PC-3 (cell line): Measurements from ENCODE around the gene CWC25. TPM values are rescaled to one million over a fixed set of nuclear protein-coding genes. Genes with fewer than 3 reads are reported as not detected.

Source experiments
- ATAC-seq: fragments of 200-7000 bp; cut with Tn5 transposase; 2 replicates; pipeline ENCODE4 v1.9.1; 2020; ENCODE audit warnings: mild to moderate bottlenecking, moderate library complexity
- BruUV-seq: library from RNA; stranded (reverse); fragments of 400-500 nt; replicated peaks from 2 replicates; lab custom pipeline; 2021; lab: Mats Ljungman, UMichigan
- CTCF ChIA-PET: fragments of 300-600 bp; sonication (Branson Sonifier 250); formaldehyde crosslinking; loops from one replicate; lab custom pipeline; 2022; ENCODE audit warnings: antibody characterized with exemption; lab: Charles Lee
- POLR2A ChIA-PET: fragments of 300-600 bp; sonication (Branson Sonifier 250); formaldehyde crosslinking; loops from one replicate; lab custom pipeline; 2022; ENCODE audit warnings: antibody characterized with exemption; ENCODE audit not compliant: unreplicated experiment; lab: Charles Lee
- DNase-seq: peaks from one replicate; pipeline ENCODE4 v3.0.0-alpha.2; 2015
- H2AFZ ChIP-seq: fragments of 300-600 bp; sonication (generic); 2 replicates; pipeline ENCODE4 v1.6.0; 2016; ENCODE audit warnings: antibody characterized with exemption, low read length
- H3F3A ChIP-seq: fragments of 300-600 bp; sonication (generic); one replicate; pipeline ENCODE4 v1.6.0; 2017; ENCODE audit warnings: antibody characterized with exemption, low read length, control low read depth, mild to moderate bottlenecking; ENCODE audit not compliant: unreplicated experiment
- H3K27ac ChIP-seq: fragments of 300-600 bp; sonication (generic); 2 replicates; pipeline ENCODE4 v1.5.1; 2016; ENCODE audit warnings: mild to moderate bottlenecking, low read length
- H3K27me3 ChIP-seq: fragments of 300-600 bp; sonication (generic); 2 replicates; pipeline ENCODE4 v1.6.1; 2016; ENCODE audit warnings: low read length, mixed read lengths
- H3K36me3 ChIP-seq: fragments of 300-600 bp; sonication (generic); 2 replicates; pipeline ENCODE4 v1.6.1; 2016; ENCODE audit warnings: low read depth, mixed run types, low read length, mixed read lengths
- H3K4me1 ChIP-seq: fragments of 300-600 bp; sonication (generic); 2 replicates; pipeline ENCODE4 v1.5.1; 2016; ENCODE audit warnings: low read length; ENCODE audit not compliant: insufficient read depth
- H3K4me2 ChIP-seq: fragments of 300-600 bp; sonication (generic); 2 replicates; pipeline ENCODE4 v1.6.0; 2016; ENCODE audit warnings: low read length
- H3K4me3 ChIP-seq: fragments of 300-600 bp; sonication (generic); 2 replicates; pipeline ENCODE4 v1.5.1; 2016; ENCODE audit warnings: mild to moderate bottlenecking, low read length, mixed read lengths
- H3K79me2 ChIP-seq: fragments of 300-600 bp; sonication (generic); 2 replicates; pipeline ENCODE4 v1.6.1; 2017; ENCODE audit warnings: low read length, mixed read lengths
- H3K9ac ChIP-seq: fragments of 300-600 bp; sonication (generic); 2 replicates; pipeline ENCODE4 v1.6.0; 2016; ENCODE audit warnings: mild to moderate bottlenecking, low read length
- H3K9me2 ChIP-seq: fragments of 300-600 bp; sonication (generic); replicated peaks from 2 replicates; pipeline ENCODE4 v1.6.1; 2016; ENCODE audit warnings: mixed run types, low read length, mixed read lengths
- H3K9me3 ChIP-seq: fragments of 300-600 bp; sonication (generic); 2 replicates; pipeline ENCODE4 v1.6.1; 2016; ENCODE audit warnings: low read length, mixed read lengths
- H4K20me1 ChIP-seq: fragments of 300-600 bp; sonication (generic); 2 replicates; pipeline ENCODE4 v1.6.1; 2016; ENCODE audit warnings: low read length, mixed read lengths
- EZH2 ChIP-seq: fragments of 300-600 bp; sonication (generic); IDR thresholded peaks from one replicate; pipeline ENCODE4 v1.6.1; 2017; ENCODE audit warnings: antibody characterized with exemption, mild to moderate bottlenecking, low read length; ENCODE audit not compliant: unreplicated experiment
- EZH2phosphoT487 ChIP-seq: fragments of 300-600 bp; sonication (generic); IDR thresholded peaks from 2 replicates; pipeline ENCODE4 v1.6.1; 2018; ENCODE audit warnings: mild to moderate bottlenecking, antibody characterized with exemption, low read length, borderline replicate concordance
- intact Hi-C: fragments of 100-400 bp; cut with micrococcal nuclease; formaldehyde crosslinking; loops from 2 replicates; pipeline ENCODE4 v1.9.0; 2023
- total RNA-seq: library from RNA; depleted of rRNA; stranded (reverse); fragments of >200 nt; gene quantifications from 2 replicates; pipeline ENCODE4 v1.2.3, GENCODE V29; 2014
- TF ChIP-seq, protein P1 (sequence below): fragments of 300-600 bp; sonication (generic); conservative IDR thresholded peaks from 2 replicates; pipeline ENCODE4 v1.5.1; 2017; ENCODE audit warnings: antibody characterized with exemption, low read depth, mild to moderate bottlenecking, low read length

Gene CWC25
- total RNA-seq, 1 experiment from 2014 or later: 15.0 TPM

DNA sequence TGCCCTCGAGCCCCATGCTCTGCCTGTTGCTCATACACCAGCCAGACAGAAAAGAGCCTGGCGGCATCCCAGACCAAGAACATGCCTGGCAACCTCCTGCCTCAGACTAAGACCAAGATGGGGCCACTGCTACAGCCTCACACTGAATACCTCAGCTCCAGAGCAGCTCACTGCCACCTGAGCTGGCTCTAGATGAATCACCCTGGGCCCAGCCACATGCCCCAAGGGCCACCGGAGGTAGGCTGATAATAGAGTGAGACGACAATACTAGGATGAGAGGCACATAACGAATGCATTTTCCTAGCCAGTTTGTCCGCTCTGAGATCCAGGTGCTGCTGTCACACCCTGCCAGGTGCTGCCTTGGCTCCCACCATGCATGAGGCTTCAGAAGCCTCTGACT, 38.7 kb downstream of the CWC25 start:
- intact Hi-C loops: no loop called here
- H3K79me2 ChIP-seq: peaks cover 16% of the 10 kb centered on the region
- BruUV-seq: no TSS peak

DNA sequence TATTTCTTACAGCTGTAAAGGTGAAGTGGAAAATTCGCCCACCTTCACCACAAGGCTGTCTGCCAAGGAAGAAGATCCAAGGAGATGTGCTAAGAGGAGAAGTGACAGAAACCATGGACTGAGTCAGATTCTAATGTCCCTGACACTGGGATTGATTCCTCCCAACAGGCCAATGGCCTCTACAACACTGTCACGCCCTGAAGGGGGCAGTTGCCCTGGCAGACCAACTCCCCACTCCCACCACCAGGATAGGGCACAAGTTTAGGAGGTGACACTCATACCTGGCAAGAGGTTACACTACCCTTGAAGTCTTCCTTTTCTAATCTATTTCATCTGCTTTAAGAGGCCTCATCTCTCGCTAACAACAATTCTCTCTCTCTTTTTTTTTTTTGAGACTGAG, 41.9 kb downstream of the CWC25 start:
- ChIA-PET CTCF (no interaction called here), POLR2A (no interaction called here)
- Histone ChIP-seq H3K27me3 (no peaks in the 10 kb centered on the region), H3K36me3 (peaks cover 7% of the 10 kb centered on the region), H3K9me2 (no peaks in the 10 kb centered on the region), H4K20me1 (no peaks in the 10 kb centered on the region), H3K4me1 (peaks cover 17% of the 10 kb centered on the region), H3F3A (no peaks in the 10 kb centered on the region), H3K79me2 (no peaks in the 10 kb centered on the region), H3K9ac (no peak overlapping the region), H3K9me3 (no peaks in the 10 kb centered on the region), H2AFZ (no peak overlapping the region), H3K27ac (no peak overlapping the region), H3K4me2 (no peak overlapping the region), H3K4me3 (no peak overlapping the region)
- no TSS peak for BruUV-seq
- intact Hi-C loops: no loop called here
- TF ChIP-seq EZH2: no peak
- no peak for TF ChIP-seq EZH2phosphoT487
- TF ChIP-seq, protein P1, sequence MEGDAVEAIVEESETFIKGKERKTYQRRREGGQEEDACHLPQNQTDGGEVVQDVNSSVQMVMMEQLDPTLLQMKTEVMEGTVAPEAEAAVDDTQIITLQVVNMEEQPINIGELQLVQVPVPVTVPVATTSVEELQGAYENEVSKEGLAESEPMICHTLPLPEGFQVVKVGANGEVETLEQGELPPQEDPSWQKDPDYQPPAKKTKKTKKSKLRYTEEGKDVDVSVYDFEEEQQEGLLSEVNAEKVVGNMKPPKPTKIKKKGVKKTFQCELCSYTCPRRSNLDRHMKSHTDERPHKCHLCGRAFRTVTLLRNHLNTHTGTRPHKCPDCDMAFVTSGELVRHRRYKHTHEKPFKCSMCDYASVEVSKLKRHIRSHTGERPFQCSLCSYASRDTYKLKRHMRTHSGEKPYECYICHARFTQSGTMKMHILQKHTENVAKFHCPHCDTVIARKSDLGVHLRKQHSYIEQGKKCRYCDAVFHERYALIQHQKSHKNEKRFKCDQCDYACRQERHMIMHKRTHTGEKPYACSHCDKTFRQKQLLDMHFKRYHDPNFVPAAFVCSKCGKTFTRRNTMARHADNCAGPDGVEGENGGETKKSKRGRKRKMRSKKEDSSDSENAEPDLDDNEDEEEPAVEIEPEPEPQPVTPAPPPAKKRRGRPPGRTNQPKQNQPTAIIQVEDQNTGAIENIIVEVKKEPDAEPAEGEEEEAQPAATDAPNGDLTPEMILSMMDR: no peak
- ATAC-seq (no peak), DNase-seq (no peak)

More for the DNA sequence above, 38.7 kb downstream of the CWC25 start:
- no peaks in the 10 kb centered on the region for H4K20me1 ChIP-seq
- H3K9ac ChIP-seq: no peak overlapping the region
- ATAC-seq (peak; percentile 91), DNase-seq (peak; percentile 81)
- peak overlapping the region; percentile 47 for H3K27ac ChIP-seq
- H3K4me3 ChIP-seq: no peak overlapping the region
- no peaks in the 10 kb centered on the region for H3F3A ChIP-seq
- ChIA-PET CTCF (no interaction called here), POLR2A (interaction anchor here (0.6 kb wide), 1 partner anchor 943 kb away, joined by 12 read pairs; no protein-coding TSS in a partner anchor)
- peaks cover 7% of the 10 kb centered on the region; the same call in 1 of the 2 replicates for H3K36me3 ChIP-seq
- TF ChIP-seq EZH2phosphoT487 (no peak), EZH2 (no peak)
- TF ChIP-seq, protein P1: no peak
- H3K9me2 ChIP-seq: no peaks in the 10 kb centered on the region
- no peak overlapping the region for H2AFZ ChIP-seq
- no peaks in the 10 kb centered on the region for H3K27me3 ChIP-seq
- H3K9me3 ChIP-seq: no peaks in the 10 kb centered on the region
- H3K4me2 ChIP-seq: peak overlapping the region; percentile 23
- peaks cover 17% of the 10 kb centered on the region for H3K4me1 ChIP-seq

DNA sequence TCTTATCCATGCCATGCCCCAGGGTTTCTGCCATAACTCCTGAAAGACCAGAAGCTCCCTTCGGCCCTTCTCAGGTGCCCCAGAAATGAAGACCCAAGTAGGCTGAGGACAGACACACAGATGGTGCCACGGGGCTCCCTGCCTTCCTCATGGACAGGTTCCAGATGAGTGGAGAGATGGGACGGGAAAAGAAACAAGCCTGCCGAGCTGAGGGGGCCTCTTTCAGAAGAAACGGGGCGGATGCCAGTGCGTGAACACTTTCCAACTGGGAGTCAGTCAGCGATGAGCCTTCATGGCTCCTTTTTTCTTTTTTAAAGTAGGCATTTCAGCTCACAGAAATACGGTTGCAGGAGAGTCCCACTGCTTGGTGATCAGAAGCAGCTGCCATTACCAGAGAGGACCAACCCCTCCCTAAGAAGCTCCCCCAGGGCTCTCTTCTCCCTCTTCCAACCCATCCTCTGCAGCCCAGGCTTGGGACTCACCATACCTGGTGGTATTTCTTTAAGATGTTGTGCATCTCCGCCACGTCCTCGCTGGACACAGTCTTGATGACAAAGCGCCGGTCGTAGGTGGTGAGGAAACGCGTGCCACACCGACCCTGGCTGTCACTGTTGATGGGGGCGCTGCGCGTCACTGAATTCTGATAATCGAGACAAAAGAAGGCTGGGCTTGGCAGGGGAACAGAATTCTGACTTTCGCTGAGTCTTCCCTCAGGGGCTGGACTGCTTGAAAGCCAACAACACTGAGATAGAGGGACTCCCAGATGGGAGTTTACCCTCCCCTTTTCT, 45.0 kb downstream of the CWC25 start:
- Histone ChIP-seq H3K9me3 (no peaks in the 10 kb centered on the region), H3K27me3 (no peaks in the 10 kb centered on the region), H3K4me2 (no peak overlapping the region), H3K79me2 (no peaks in the 10 kb centered on the region), H3K36me3 (peaks cover 7% of the 10 kb centered on the region), H3K9ac (no peak overlapping the region), H3K27ac (no peak overlapping the region), H3K4me1 (no peaks in the 10 kb centered on the region), H4K20me1 (no peaks in the 10 kb centered on the region), H3K4me3 (no peak overlapping the region), H2AFZ (no peak overlapping the region), H3K9me2 (no peaks in the 10 kb centered on the region), H3F3A (no peaks in the 10 kb centered on the region)
- intact Hi-C loops: no loop called here
- no TSS peak for BruUV-seq
- no peak for TF ChIP-seq EZH2phosphoT487
- TF ChIP-seq EZH2: no peak
- TF ChIP-seq, protein P1: no peak
- POLR2A ChIA-PET: no interaction called here
- no peak for DNase-seq
- ATAC-seq: no peak
- CTCF ChIA-PET: no interaction called here
